ENCODE results near the gene ATG9B. TPM values are rescaled to one million over a fixed set of nuclear protein-coding genes. Genes with fewer than 3 reads are reported as not detected.
A peak's percentile ranks its signal among the peaks of the same experiment; 100 is the strongest.

The ATG9B gene
- total and polyA plus RNA-seq, 9 of the 15 experiments (the other 6 are each of a cell fraction or from before 2014, with no cell fraction given), result 0.29 to 8.0 (median 2.1) TPM

GRCh38 chr7:151059367-151060112 is 35.2 kb upstream of the ATG9B start, which contains the start of gene SLC4A2 (continued):
- TF ChIP-seq NEUROD1 (IDR thresholded peaks at IDR 0.05; ENCODE audit: borderline replicate concordance, low read depth, low read length, partially characterized antibody) (peak; percentile 7), ZKSCAN8 (CRISPR knock-in tag; IDR thresholded peaks at IDR 0.05) (peak; percentile 85), POLR2G (IDR thresholded peaks at IDR 0.05; ENCODE audit: low read depth, low read length) (peak; percentile 71), LARP7 (IDR thresholded peaks at IDR 0.05) (peak; percentile 92; the same call in 1 of the 2 replicates), TCF7L2 (IDR thresholded peaks at IDR 0.05; ENCODE audit: low read depth, low read length) (no peak), MYC (IDR thresholded peaks at IDR 0.05; ENCODE audit: low read depth, low read length) (0 out of 2 replicates have a peak, but pooled peaks have one; percentile 8), MYC (CRISPR knock-in tag; IDR thresholded peaks at IDR 0.05; ENCODE audit: borderline replicate concordance, low read depth) (no peak), MYNN (IDR thresholded peaks at IDR 0.05) (0 out of 2 replicates have a peak, but pooled peaks have one; percentile 32), MYNN (CRISPR knock-in tag; IDR thresholded peaks at IDR 0.05) (no peak), PCBP1 (IDR thresholded peaks at IDR 0.05; ENCODE audit: low read depth, low read length, poor library complexity, severe bottlenecking) (peak; percentile 72), PHB (CRISPR knock-in tag; IDR thresholded peaks at IDR 0.05) (peak; percentile 61; the same call in 1 of the 2 replicates), SPI1 (IDR thresholded peaks at IDR 0.05; ENCODE audit: borderline replicate concordance, low read depth, low read length) (peak; percentile 64; the same call in 1 of the 2 replicates), TOE1 (IDR thresholded peaks at IDR 0.05; ENCODE audit: borderline replicate concordance) (peak; percentile 76; the same call in 1 of the 2 replicates), TOE1 (CRISPR knock-in tag; IDR thresholded peaks at IDR 0.05; ENCODE audit: borderline replicate concordance, low read depth) (no peak), TSHZ1 (CRISPR knock-in tag; IDR thresholded peaks at IDR 0.05) (no peak), EGR1 (conservative IDR thresholded peaks at IDR 0.05) (peak; percentile 90), MNT (conservative IDR thresholded peaks at IDR 0.05) (no peak)
- TF ChIP-seq, protein P1, sequence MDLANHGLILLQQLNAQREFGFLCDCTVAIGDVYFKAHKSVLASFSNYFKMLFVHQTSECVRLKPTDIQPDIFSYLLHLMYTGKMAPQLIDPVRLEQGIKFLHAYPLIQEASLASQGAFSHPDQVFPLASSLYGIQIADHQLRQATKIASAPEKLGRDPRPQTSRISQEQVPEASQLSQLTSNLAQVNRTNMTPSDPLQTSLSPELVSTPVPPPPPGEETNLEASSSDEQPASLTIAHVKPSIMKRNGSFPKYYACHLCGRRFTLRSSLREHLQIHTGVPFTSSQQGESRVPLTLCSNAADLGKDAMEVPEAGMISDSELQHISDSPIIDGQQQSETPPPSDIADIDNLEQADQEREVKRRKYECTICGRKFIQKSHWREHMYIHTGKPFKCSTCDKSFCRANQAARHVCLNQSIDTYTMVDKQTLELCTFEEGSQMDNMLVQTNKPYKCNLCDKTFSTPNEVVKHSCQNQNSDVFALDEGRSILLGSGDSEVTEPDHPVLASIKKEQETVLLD (IDR thresholded peaks at IDR 0.05), result peak; percentile 56
- TF ChIP-seq, protein P2, sequence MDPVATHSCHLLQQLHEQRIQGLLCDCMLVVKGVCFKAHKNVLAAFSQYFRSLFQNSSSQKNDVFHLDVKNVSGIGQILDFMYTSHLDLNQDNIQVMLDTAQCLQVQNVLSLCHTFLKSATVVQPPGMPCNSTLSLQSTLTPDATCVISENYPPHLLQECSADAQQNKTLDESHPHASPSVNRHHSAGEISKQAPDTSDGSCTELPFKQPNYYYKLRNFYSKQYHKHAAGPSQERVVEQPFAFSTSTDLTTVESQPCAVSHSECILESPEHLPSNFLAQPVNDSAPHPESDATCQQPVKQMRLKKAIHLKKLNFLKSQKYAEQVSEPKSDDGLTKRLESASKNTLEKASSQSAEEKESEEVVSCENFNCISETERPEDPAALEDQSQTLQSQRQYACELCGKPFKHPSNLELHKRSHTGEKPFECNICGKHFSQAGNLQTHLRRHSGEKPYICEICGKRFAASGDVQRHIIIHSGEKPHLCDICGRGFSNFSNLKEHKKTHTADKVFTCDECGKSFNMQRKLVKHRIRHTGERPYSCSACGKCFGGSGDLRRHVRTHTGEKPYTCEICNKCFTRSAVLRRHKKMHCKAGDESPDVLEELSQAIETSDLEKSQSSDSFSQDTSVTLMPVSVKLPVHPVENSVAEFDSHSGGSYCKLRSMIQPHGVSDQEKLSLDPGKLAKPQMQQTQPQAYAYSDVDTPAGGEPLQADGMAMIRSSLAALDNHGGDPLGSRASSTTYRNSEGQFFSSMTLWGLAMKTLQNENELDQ (CRISPR knock-in tag; IDR thresholded peaks at IDR 0.05; ENCODE audit: borderline replicate concordance), result no peak
